ENCODE data around the gene MAFG. TPM values are rescaled to one million over a fixed set of nuclear protein-coding genes. Genes with fewer than 3 reads are reported as not detected.

Gene MAFG
- polyA plus RNA-seq, 1 donor: 21.1 TPM

GRCh38 chr17:81966343-81967243 is 39.1 kb upstream of the MAFG start:
- peaks cover 23% of the 10 kb centered on the region for H3K4me1 ChIP-seq (ENCODE audit: control insufficient read depth, insufficient read depth, low read length)
- DNase-seq: peak; percentile 54 to 73
- peaks cover 5% of the 10 kb centered on the region for H3K9me3 ChIP-seq (ENCODE audit: control insufficient read depth, low read depth, low read length)
- no peaks in the 10 kb centered on the region for H3K36me3 ChIP-seq (ENCODE audit: control insufficient read depth, insufficient read depth, low read length)
- H3K4me3 ChIP-seq (ENCODE audit: low read length): no peak overlapping the region
- WGBS (ENCODE audit: insufficient coverage, low lambda C conversion rate): no CpG with 5 or more reads among the region's 41 CpGs
- H3K27ac ChIP-seq (ENCODE audit: low read length): no peak overlapping the region
- peaks cover 53% of the 10 kb centered on the region for H3K27me3 ChIP-seq (ENCODE audit: control insufficient read depth, insufficient read depth, low read length)

- Histone ChIP-seq H3K27me3 (ENCODE audit: control insufficient read depth, insufficient read depth, low read length) (peaks cover 65% of the 10 kb centered on the region), H3K4me3 (ENCODE audit: low read length) (no peak overlapping the region), H3K36me3 (ENCODE audit: control insufficient read depth, insufficient read depth, low read length) (no peaks in the 10 kb centered on the region), H3K27ac (ENCODE audit: low read length) (no peak overlapping the region), H3K9me3 (ENCODE audit: control insufficient read depth, low read depth, low read length) (peaks cover 7% of the 10 kb centered on the region), H3K4me1 (ENCODE audit: control insufficient read depth, insufficient read depth, low read length) (peaks cover 22% of the 10 kb centered on the region)
- no CpG with 5 or more reads among the region's 22 CpGs for WGBS (ENCODE audit: insufficient coverage, low lambda C conversion rate)
- DNase-seq: no peak
Measured at GRCh38 chr17:81964081-81964849, 36.7 kb upstream of the MAFG start.

- H3K4me1 ChIP-seq (ENCODE audit: control insufficient read depth, insufficient read depth, low read length): peaks cover 18% of the 10 kb centered on the region
- H3K36me3 ChIP-seq (ENCODE audit: control insufficient read depth, insufficient read depth, low read length): no peaks in the 10 kb centered on the region
- no CpG with 5 or more reads among the region's 37 CpGs for WGBS (ENCODE audit: insufficient coverage, low lambda C conversion rate)
- no peak for DNase-seq
- H3K27me3 ChIP-seq (ENCODE audit: control insufficient read depth, insufficient read depth, low read length): peaks cover 78% of the 10 kb centered on the region
- H3K27ac ChIP-seq (ENCODE audit: low read length): no peak overlapping the region
- peaks cover 11% of the 10 kb centered on the region for H3K9me3 ChIP-seq (ENCODE audit: control insufficient read depth, low read depth, low read length)
- no peak overlapping the region for H3K4me3 ChIP-seq (ENCODE audit: low read length)
Measured at GRCh38 chr17:81962499-81963441, 35.2 kb upstream of the MAFG start.

GRCh38 chr17:81961521-81962498 is 34.3 kb upstream of the MAFG start:
- no CpG with 5 or more reads among the region's 82 CpGs for WGBS (ENCODE audit: insufficient coverage, low lambda C conversion rate)
- H3K27me3 ChIP-seq (ENCODE audit: control insufficient read depth, insufficient read depth, low read length): peaks cover 80% of the 10 kb centered on the region

GRCh38 chr17:81961087-81961511 is 33.6 kb upstream of the MAFG start, which contains the start of gene NOTUM:
Gene NOTUM (minus strand): TSS chr17:81961187. CDS start chr17:81960909, 278 bp downstream.
- Histone ChIP-seq H3K4me1 (ENCODE audit: control insufficient read depth, insufficient read depth, low read length) (peaks cover 5% of the 10 kb centered on the region), H3K27me3 (ENCODE audit: control insufficient read depth, insufficient read depth, low read length) (peaks cover 73% of the 10 kb centered on the region), H3K4me3 (ENCODE audit: low read length) (peak within 1 kb of the TSS; percentile 21), H3K36me3 (ENCODE audit: control insufficient read depth, insufficient read depth, low read length) (no peaks in the 10 kb centered on the region), H3K27ac (ENCODE audit: low read length) (no peak within 1 kb of the TSS), H3K9me3 (ENCODE audit: control insufficient read depth, low read depth, low read length) (peaks cover 8% of the 10 kb centered on the region)
- DNase-seq: peak in 1 of 2 donors; percentile 22
- no CpG with 5 or more reads among the region's 65 CpGs for WGBS (ENCODE audit: insufficient coverage, low lambda C conversion rate)

More at GRCh38 chr17:81961521-81962498, 34.3 kb upstream of the MAFG start:
- no peak for DNase-seq
- Histone ChIP-seq H3K4me1 (ENCODE audit: control insufficient read depth, insufficient read depth, low read length) (peaks cover 9% of the 10 kb centered on the region), H3K4me3 (ENCODE audit: low read length) (no peak overlapping the region), H3K9me3 (ENCODE audit: control insufficient read depth, low read depth, low read length) (peaks cover 8% of the 10 kb centered on the region), H3K36me3 (ENCODE audit: control insufficient read depth, insufficient read depth, low read length) (no peaks in the 10 kb centered on the region), H3K27ac (ENCODE audit: low read length) (no peak overlapping the region)

GRCh38 chr17:81960130-81960958 is 32.8 kb upstream of the MAFG start:
- Histone ChIP-seq H3K4me1 (ENCODE audit: control insufficient read depth, insufficient read depth, low read length) (peaks cover 5% of the 10 kb centered on the region), H3K36me3 (ENCODE audit: control insufficient read depth, insufficient read depth, low read length) (no peaks in the 10 kb centered on the region), H3K27ac (ENCODE audit: low read length) (no peak overlapping the region), H3K9me3 (ENCODE audit: control insufficient read depth, low read depth, low read length) (peaks cover 8% of the 10 kb centered on the region), H3K4me3 (ENCODE audit: low read length) (peak overlapping the region; percentile 21), H3K27me3 (ENCODE audit: control insufficient read depth, insufficient read depth, low read length) (peaks cover 67% of the 10 kb centered on the region)
- no peak for DNase-seq
- WGBS (ENCODE audit: insufficient coverage, low lambda C conversion rate): no CpG with 5 or more reads among the region's 98 CpGs

- DNase-seq: peak in 1 of 2 donors; percentile 52
- Histone ChIP-seq H3K4me3 (ENCODE audit: low read length) (peak overlapping the region; percentile 24), H3K36me3 (ENCODE audit: control insufficient read depth, insufficient read depth, low read length) (no peaks in the 10 kb centered on the region), H3K27ac (ENCODE audit: low read length) (no peak overlapping the region), H3K4me1 (ENCODE audit: control insufficient read depth, insufficient read depth, low read length) (peaks cover 5% of the 10 kb centered on the region), H3K9me3 (ENCODE audit: control insufficient read depth, low read depth, low read length) (peaks cover 8% of the 10 kb centered on the region), H3K27me3 (ENCODE audit: control insufficient read depth, insufficient read depth, low read length) (peaks cover 62% of the 10 kb centered on the region)
- WGBS (ENCODE audit: insufficient coverage, low lambda C conversion rate): no CpG with 5 or more reads among the region's 112 CpGs
Measured at GRCh38 chr17:81959362-81960129, 32.0 kb upstream of the MAFG start.

- Histone ChIP-seq H3K27ac (ENCODE audit: low read length) (no peak overlapping the region), H3K9me3 (ENCODE audit: control insufficient read depth, low read depth, low read length) (peaks cover 8% of the 10 kb centered on the region), H3K36me3 (ENCODE audit: control insufficient read depth, insufficient read depth, low read length) (no peaks in the 10 kb centered on the region), H3K4me3 (ENCODE audit: low read length) (no peak overlapping the region), H3K4me1 (ENCODE audit: control insufficient read depth, insufficient read depth, low read length) (peaks cover 5% of the 10 kb centered on the region), H3K27me3 (ENCODE audit: control insufficient read depth, insufficient read depth, low read length) (peaks cover 54% of the 10 kb centered on the region)
- DNase-seq: no peak
- WGBS (ENCODE audit: insufficient coverage, low lambda C conversion rate): no CpG with 5 or more reads among the region's 15 CpGs
Measured at GRCh38 chr17:81958633-81959342, 31.3 kb upstream of the MAFG start.
